Cardiac muscle cell (in vitro differentiated cells and primary cell): ENCODE data around the gene ARSD. TPM values are rescaled to one million over a fixed set of nuclear protein-coding genes. Genes with fewer than 3 reads are reported as not detected.
"Not testable (repeated sequence)": the region's sequence is repeated elsewhere in the genome, so short reads cannot be mapped to it uniquely, and the experiment has no call there.

ENCODE experiments used
- DNase-seq, 2 donors: peaks; one replicate each; pipeline versions ENCODE4 v3.0.0 to v3.0.0-alpha.2; 2010 to 2017; ENCODE audit warnings: low read depth in 1 of 2, low spot score in 1 of 2
- H3K27ac ChIP-seq: fragments of 200-600 bp; sonication (generic); 2 replicates; pipeline ENCODE4 v1.5.1; 2016
- H3K27me3 ChIP-seq: fragments of 200-600 bp; sonication (generic); 2 replicates; pipeline ENCODE4 v1.6.0; 2016; ENCODE audit warnings: control low read depth
- H3K36me3 ChIP-seq: fragments of 200-600 bp; sonication (generic); 2 replicates; pipeline ENCODE4 v1.5.1; 2016; ENCODE audit warnings: control low read depth
- H3K4me1 ChIP-seq: fragments of 200-600 bp; sonication (generic); 2 replicates; pipeline ENCODE4 v1.8.1; 2017; ENCODE audit warnings: low read depth, mild to moderate bottlenecking, mixed run types
- H3K4me3 ChIP-seq: fragments of 200-600 bp; sonication (generic); 2 replicates; pipeline ENCODE4 v1.5.1; 2016; ENCODE audit warnings: mild to moderate bottlenecking
- H3K9me3 ChIP-seq: fragments of 200-600 bp; sonication (generic); 2 replicates; pipeline ENCODE4 v1.5.1; 2017; ENCODE audit warnings: low read depth, mild to moderate bottlenecking, control low read depth
- CTCF ChIP-seq: IDR thresholded peaks from 2 replicates; pipeline ENCODE4 v1.5.1; 2012; ENCODE audit warnings: low read depth, mild to moderate bottlenecking, low read length
- polyA plus RNA-seq: library from polyadenylated mRNA; unstranded; fragments of >200 nt; fragmentation: Nextera tagmentation; extraction: Ambion mirVana; gene quantifications from 2 replicates; pipeline ENCODE4 v1.2.1, GENCODE V29; 2016
- total RNA-seq: library from RNA; depleted of rRNA; stranded (reverse); fragments of >200 nt; gene quantifications from 2 replicates; pipeline ENCODE4 v1.2.3, GENCODE V29; 2016

The ARSD gene
- total and polyA plus RNA-seq, 2 experiments from 2014 or later: 29.7 to 32.7 TPM

- H3K27me3 ChIP-seq: no peaks in the 10 kb centered on the region
- H3K36me3 ChIP-seq: no peaks in the 10 kb centered on the region
- no peak for TF ChIP-seq CTCF
- no peaks in the 10 kb centered on the region for H3K4me1 ChIP-seq
- no peaks in the 10 kb centered on the region for H3K9me3 ChIP-seq
- peak overlapping the region; percentile 42 for H3K27ac ChIP-seq
- no peak for DNase-seq
- H3K4me3 ChIP-seq: no peak overlapping the region
Measured at GRCh38 chrX:2926664-2927275, 2.4 kb downstream of the ARSD start.

DNA sequence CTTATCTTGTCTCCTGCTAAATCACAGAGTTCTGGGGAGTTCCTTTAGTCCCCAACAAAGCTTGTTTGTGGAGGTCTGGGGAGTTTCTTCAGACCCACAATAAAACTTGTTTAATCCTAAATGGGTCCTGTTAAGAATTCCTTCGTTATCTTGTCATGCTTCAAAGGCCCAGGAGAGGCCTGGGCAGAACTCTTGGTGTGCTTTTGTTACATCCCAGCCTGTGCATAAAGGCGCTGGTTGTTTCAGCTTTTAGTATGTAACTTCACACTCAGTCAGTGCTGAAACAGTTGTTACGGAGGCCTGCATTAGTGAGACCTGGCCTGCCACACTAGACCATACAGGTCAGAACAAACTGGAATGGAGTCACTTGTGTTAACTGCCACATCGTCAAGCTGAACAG lies 2.9 kb downstream of the ARSD start:
- H3K9me3 ChIP-seq, H3K27me3 ChIP-seq, DNase-seq, H3K4me3 ChIP-seq, H3K4me1 ChIP-seq, H3K36me3 ChIP-seq: not testable (repeated sequence)
- peak overlapping the region; percentile 42 for H3K27ac ChIP-seq

- peaks cover 4% of the 10 kb centered on the region for H3K36me3 ChIP-seq
- TF ChIP-seq CTCF: no peak
- no peak for DNase-seq
- H3K27ac ChIP-seq: no peak overlapping the region
- no peaks in the 10 kb centered on the region for H3K27me3 ChIP-seq
- no peaks in the 10 kb centered on the region for H3K9me3 ChIP-seq
- no peaks in the 10 kb centered on the region for H3K4me1 ChIP-seq
- H3K4me3 ChIP-seq: no peak overlapping the region
Measured at GRCh38 chrX:2924151-2924550, 5.0 kb downstream of the ARSD start.

GRCh38 chrX:2921750-2922149 lies 7.4 kb downstream of the ARSD start:
- Histone ChIP-seq H3K27ac (no peak overlapping the region), H3K9me3 (no peaks in the 10 kb centered on the region), H3K27me3 (no peaks in the 10 kb centered on the region), H3K36me3 (peaks cover 4% of the 10 kb centered on the region), H3K4me3 (no peak overlapping the region), H3K4me1 (no peaks in the 10 kb centered on the region)
- no peak for TF ChIP-seq CTCF
- no peak for DNase-seq

DNA sequence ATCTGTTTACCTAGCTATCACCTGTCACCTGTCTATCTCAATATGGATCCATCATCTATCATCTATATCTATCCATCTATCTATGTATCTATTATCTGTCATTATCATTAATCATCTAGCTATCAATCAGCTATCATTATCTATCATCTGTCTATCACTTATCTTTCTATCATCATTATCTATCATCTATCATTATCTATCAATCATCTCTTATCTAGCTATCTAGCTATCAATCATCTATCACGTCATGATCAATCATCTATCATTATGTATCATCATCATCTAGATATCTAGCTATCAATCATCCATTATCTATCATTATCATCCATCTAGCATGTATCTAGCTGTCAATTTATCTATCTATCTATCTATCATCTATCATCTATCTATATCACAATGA lies 7.9 kb downstream of the ARSD start:
- H3K36me3 ChIP-seq: peaks cover 4% of the 10 kb centered on the region
- H3K4me1 ChIP-seq: no peaks in the 10 kb centered on the region
- TF ChIP-seq CTCF: no peak
- no peaks in the 10 kb centered on the region for H3K27me3 ChIP-seq
- H3K27ac ChIP-seq: no peak overlapping the region
- no peak for DNase-seq
- H3K9me3 ChIP-seq: no peaks in the 10 kb centered on the region
- no peak overlapping the region for H3K4me3 ChIP-seq

DNA sequence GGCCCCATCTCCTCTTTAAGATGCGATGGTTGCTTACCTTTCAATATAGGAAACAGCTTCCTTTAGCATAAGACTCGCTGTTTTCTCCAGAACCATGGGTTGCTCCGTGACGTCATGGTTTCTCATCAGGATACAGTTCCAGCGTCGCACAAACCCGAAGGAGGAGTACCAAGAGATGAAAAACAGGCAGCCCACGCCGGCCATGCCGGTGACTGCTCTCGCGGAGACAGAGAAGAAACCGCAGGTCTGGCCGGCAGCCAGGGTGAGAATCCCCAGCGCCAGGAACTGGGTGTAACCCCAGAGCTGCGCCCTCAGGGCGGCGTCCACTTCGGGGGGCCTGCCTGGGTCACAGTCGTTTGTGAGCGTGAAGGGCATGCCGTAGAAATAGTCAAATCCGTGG lies 11.4 kb downstream of the ARSD start:
- DNase-seq: no peak
- Histone ChIP-seq H3K4me1 (no peaks in the 10 kb centered on the region), H3K4me3 (no peak overlapping the region), H3K27me3 (no peaks in the 10 kb centered on the region), H3K9me3 (no peaks in the 10 kb centered on the region), H3K36me3 (peaks cover 10% of the 10 kb centered on the region), H3K27ac (no peak overlapping the region)
- no peak for TF ChIP-seq CTCF
